ENCODE measurements around the gene ART3.

DNA sequence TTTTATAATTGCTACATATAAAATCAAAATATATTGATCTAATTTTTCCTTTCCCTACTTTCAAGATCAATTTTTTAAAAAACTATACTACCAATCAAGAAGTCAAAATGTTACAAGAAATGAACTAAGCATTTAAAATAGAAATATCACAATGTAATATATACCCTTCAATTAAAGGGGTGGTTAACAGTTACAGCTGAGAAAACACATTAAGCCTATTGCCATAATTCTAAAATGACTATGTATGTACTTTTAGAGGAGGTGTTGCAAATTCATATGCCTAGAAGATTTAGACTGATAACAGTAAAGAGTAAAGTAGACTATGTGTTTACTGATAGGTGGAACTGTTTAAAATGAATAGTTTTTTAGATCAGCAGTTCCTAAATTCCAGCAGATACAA is 70.0 kb downstream of the ART3 start:
- TF ChIP-seq, protein P1, sequence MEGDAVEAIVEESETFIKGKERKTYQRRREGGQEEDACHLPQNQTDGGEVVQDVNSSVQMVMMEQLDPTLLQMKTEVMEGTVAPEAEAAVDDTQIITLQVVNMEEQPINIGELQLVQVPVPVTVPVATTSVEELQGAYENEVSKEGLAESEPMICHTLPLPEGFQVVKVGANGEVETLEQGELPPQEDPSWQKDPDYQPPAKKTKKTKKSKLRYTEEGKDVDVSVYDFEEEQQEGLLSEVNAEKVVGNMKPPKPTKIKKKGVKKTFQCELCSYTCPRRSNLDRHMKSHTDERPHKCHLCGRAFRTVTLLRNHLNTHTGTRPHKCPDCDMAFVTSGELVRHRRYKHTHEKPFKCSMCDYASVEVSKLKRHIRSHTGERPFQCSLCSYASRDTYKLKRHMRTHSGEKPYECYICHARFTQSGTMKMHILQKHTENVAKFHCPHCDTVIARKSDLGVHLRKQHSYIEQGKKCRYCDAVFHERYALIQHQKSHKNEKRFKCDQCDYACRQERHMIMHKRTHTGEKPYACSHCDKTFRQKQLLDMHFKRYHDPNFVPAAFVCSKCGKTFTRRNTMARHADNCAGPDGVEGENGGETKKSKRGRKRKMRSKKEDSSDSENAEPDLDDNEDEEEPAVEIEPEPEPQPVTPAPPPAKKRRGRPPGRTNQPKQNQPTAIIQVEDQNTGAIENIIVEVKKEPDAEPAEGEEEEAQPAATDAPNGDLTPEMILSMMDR (optimal IDR thresholded peaks at IDR 0.05 in 1 of 3, IDR thresholded peaks at IDR 0.05 in 1 of 3, conservative IDR thresholded peaks at IDR 0.05 in 1 of 3; ENCODE audit: extremely low read depth in 1 of 3, insufficient read depth in 2 of 3, low read length in 3 of 3) = no peak
- no peak for TF ChIP-seq EZH2 (IDR thresholded peaks at IDR 0.05; ENCODE audit: low read length)
